Ishikawa (cell line): ENCODE measurements around the gene SLC24A3.

Experiments used
- CEBPB ChIP-seq: IDR thresholded peaks from 2 replicates; pipeline ENCODE4 v1.6.1; 2012
- CREB1 ChIP-seq: IDR thresholded peaks from 2 replicates; pipeline ENCODE4 v1.6.1; 2012; ENCODE audit warnings: low read depth
- FOXM1 ChIP-seq: IDR thresholded peaks from 2 replicates; pipeline ENCODE4 v1.6.1; 2012; ENCODE audit warnings: low read depth, borderline replicate concordance
- USF1 ChIP-seq: IDR thresholded peaks from 2 replicates; pipeline ENCODE4 v1.6.1; 2012
- TF ChIP-seq, protein P1 (sequence below): IDR thresholded peaks from 2 replicates; pipeline ENCODE4 v1.6.1; 2012

- no peak for TF ChIP-seq USF1
- TF ChIP-seq CEBPB = no peak
- TF ChIP-seq CREB1 = no peak
- TF ChIP-seq, protein P1, sequence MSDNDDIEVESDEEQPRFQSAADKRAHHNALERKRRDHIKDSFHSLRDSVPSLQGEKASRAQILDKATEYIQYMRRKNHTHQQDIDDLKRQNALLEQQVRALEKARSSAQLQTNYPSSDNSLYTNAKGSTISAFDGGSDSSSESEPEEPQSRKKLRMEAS = no peak
- no peak for TF ChIP-seq FOXM1
Measured at GRCh38 chr20:19593762-19594161, 381.3 kb downstream of the SLC24A3 start.
